GM18498 (cell line): ENCODE measurements around the gene HOXB5.
A peak's percentile ranks its signal among the peaks of the same experiment; 100 is the strongest.

Source experiments
- ATAC-seq: cut with Tn5 transposase; IDR thresholded peaks from one replicate; pipeline ENCODE4 v1.9.1; 2021; ENCODE audit warnings: mild to moderate bottlenecking, moderate library complexity; ENCODE audit not compliant: unreplicated experiment

Gene HOXB5

GRCh38 chr17:48564188-48565021 lies 29.2 kb downstream of the HOXB5 start:
- ATAC-seq, result no peak

- no peak for ATAC-seq
Observed at GRCh38 chr17:48563867-48564187, 29.8 kb downstream of the HOXB5 start.

GRCh38 chr17:48563385-48563838 lies 30.2 kb downstream of the HOXB5 start:
- no peak for ATAC-seq

GRCh38 chr17:48562934-48563333 lies 30.6 kb downstream of the HOXB5 start:
- ATAC-seq, result no peak

GRCh38 chr17:48561884-48562810 lies 31.4 kb downstream of the HOXB5 start:
- ATAC-seq, result peak; percentile 53

GRCh38 chr17:48559840-48560817 lies 33.5 kb downstream of the HOXB5 start:
- ATAC-seq, result no peak

GRCh38 chr17:48559122-48559839 lies 34.3 kb downstream of the HOXB5 start:
- ATAC-seq, result no peak

GRCh38 chr17:48558831-48559121 lies 34.8 kb downstream of the HOXB5 start:
- ATAC-seq, result no peak

GRCh38 chr17:48558057-48558830 lies 35.3 kb downstream of the HOXB5 start:
- ATAC-seq, result no peak

- no peak for ATAC-seq
Observed at GRCh38 chr17:48556576-48557401, 36.8 kb downstream of the HOXB5 start.

GRCh38 chr17:48556229-48556575 lies 37.4 kb downstream of the HOXB5 start:
- ATAC-seq, result no peak

- ATAC-seq, result no peak
Observed at GRCh38 chr17:48555258-48556228, 38.0 kb downstream of the HOXB5 start.

GRCh38 chr17:48554412-48555257 lies 38.9 kb downstream of the HOXB5 start:
- ATAC-seq, result no peak

- no peak for ATAC-seq
Observed at GRCh38 chr17:48553826-48554225, 39.8 kb downstream of the HOXB5 start.

GRCh38 chr17:48553190-48553547 lies 40.4 kb downstream of the HOXB5 start:
- no peak for ATAC-seq

- ATAC-seq, result no peak
Observed at GRCh38 chr17:48552466-48553189, 41.0 kb downstream of the HOXB5 start.
